K562 (cell line): ENCODE data around the gene SLC48A1. TPM values are rescaled to one million over a fixed set of nuclear protein-coding genes. Genes with fewer than 3 reads are reported as not detected.

Experiments used
- ATAC-seq: fragments of 200-7000 bp; cut with Tn5 transposase; 3 replicates; pipeline ENCODE4 v1.9.1; 2020; ENCODE audit warnings: moderate library complexity
- BruUV-seq: library from RNA; stranded (reverse); fragments of 400-500 nt; replicated peaks from 2 replicates; lab custom pipeline; 2021; lab: Mats Ljungman, UMichigan
- CTCF ChIA-PET: fragments of 300-600 bp; formaldehyde crosslinking; extraction: SDS; loops from one replicate; lab custom pipeline; 2021; ENCODE audit warnings: low intra/inter-chr PET ratio; lab: Yijun Ruan, JAX
- POLR2A ChIA-PET: fragments of 300-600, 350-650 bp; sonication (Branson Sonifier 250); formaldehyde crosslinking; extraction: SDS; loops from one replicate; lab custom pipeline; 2021; ENCODE audit warnings: antibody characterized with exemption, inconsistent platforms; lab: Yijun Ruan, JAX
- DNase-seq, 4 experiments: peaks; one replicate each; pipeline versions ENCODE4 v3.0.0 to v3.0.0-alpha.2; 2011 to 2018; ENCODE audit warnings: low spot score in 3 of 4, mixed read lengths in 3 of 4; ENCODE audit errors: extremely low read depth in 1 of 4
- FAIRE-seq: peaks from 2 replicates; lab custom pipeline; 2011; peaks lifted over from hg19 to GRCh38; lab: Jason Lieb, UNC
- H2AFZ ChIP-seq: 2 replicates; pipeline ENCODE4 v1.6.0; 2011; ENCODE audit warnings: low read depth, low read length, control low read depth, inconsistent platforms
- H3K27ac ChIP-seq: fragments of 200-600 bp; 3 replicates; pipeline ENCODE4 v1.8.0; 2011; ENCODE audit warnings: low read depth, mild to moderate bottlenecking, control low read depth, inconsistent platforms, low read length, moderate library complexity, mixed read lengths; ENCODE audit errors: extremely low read depth
- H3K27me3 ChIP-seq, 2 experiments: fragments of 300-600 bp in 1 of 2; 2 replicates in 1 of 2; 3 replicates in 1 of 2; pipeline versions ENCODE4 v1.6.0 to v1.8.0; 2011; ENCODE audit warnings: inconsistent platforms in 2 of 2, low read length in 2 of 2, mild to moderate bottlenecking in 1 of 2, mixed read lengths in 1 of 2, moderate library complexity in 1 of 2; ENCODE audit not compliant: control insufficient read depth in 2 of 2, insufficient read depth in 2 of 2
- H3K36me3 ChIP-seq: fragments of 300-600 bp; 3 replicates; pipeline ENCODE4 v1.8.0; 2011; ENCODE audit warnings: mild to moderate bottlenecking, low read length, inconsistent platforms; ENCODE audit not compliant: control insufficient read depth, insufficient read depth
- H3K4me1 ChIP-seq, 2 experiments: fragments of 200-600 bp in 1 of 2; replicated peaks in 1 of 2; 2 replicates in 1 of 2; 3 replicates in 1 of 2; pipeline versions ENCODE4 v1.5.1 to v1.8.0; 2011; ENCODE audit warnings: inconsistent platforms in 2 of 2, low read length in 2 of 2, mild to moderate bottlenecking in 1 of 2, mixed read lengths in 1 of 2, moderate library complexity in 1 of 2; ENCODE audit not compliant: control insufficient read depth in 2 of 2, insufficient read depth in 2 of 2
- H3K4me2 ChIP-seq: 2 replicates; pipeline ENCODE4 v1.6.1; 2011; ENCODE audit warnings: low read length, control low read depth, inconsistent platforms, mixed read lengths; ENCODE audit not compliant: insufficient read depth
- H3K4me3 ChIP-seq: fragments of 200-600 bp; sonication (generic), shearing (Covaris generic); 2 replicates; pipeline ENCODE4 v1.5.1; 2016; ENCODE audit warnings: control low read depth, inconsistent platforms
- H3K79me2 ChIP-seq: fragments of 200-600 bp; 3 replicates; pipeline ENCODE4 v1.8.0; 2011; ENCODE audit warnings: low read length, inconsistent platforms; ENCODE audit not compliant: control insufficient read depth, insufficient read depth
- H3K9ac ChIP-seq, 2 experiments: 2 replicates each; pipeline versions ENCODE4 v1.6.0 to v1.6.1; 2011; ENCODE audit warnings: low read depth in 2 of 2, low read length in 2 of 2, control low read depth in 1 of 2, inconsistent platforms in 1 of 2, mild to moderate bottlenecking in 1 of 2, mixed read lengths in 1 of 2; ENCODE audit not compliant: insufficient read depth in 1 of 2
- H3K9me1 ChIP-seq: one replicate; pipeline ENCODE4 v1.6.0; 2011; ENCODE audit warnings: inconsistent platforms, mild to moderate bottlenecking, low read length, moderate library complexity; ENCODE audit not compliant: control insufficient read depth, insufficient read depth
- H3K9me3 ChIP-seq: replicated peaks from 2 replicates; pipeline ENCODE4 v1.5.1; 2011; ENCODE audit warnings: low read depth, low read length, inconsistent platforms; ENCODE audit not compliant: control insufficient read depth, insufficient read depth
- H4K20me1 ChIP-seq: replicated peaks from 2 replicates; pipeline ENCODE4 v1.6.1; 2011; ENCODE audit warnings: low read length, inconsistent platforms, mixed read lengths; ENCODE audit not compliant: control insufficient read depth, insufficient read depth
- BMI1 ChIP-seq: fragments of 150-350 bp; IDR thresholded peaks from 2 replicates; pipeline ENCODE4 v1.6.1; 2014; ENCODE audit warnings: low read length
- CXXC5 ChIP-seq: fragments of 250-450 bp; sonication (Bioruptor Pico); IDR thresholded peaks from 2 replicates; pipeline ENCODE4 v1.8.0; 2022; ENCODE audit warnings: inconsistent platforms, mild to moderate bottlenecking, moderate library complexity
- HDGF ChIP-seq: fragments of 450-650 bp; IDR thresholded peaks from 2 replicates; pipeline ENCODE4 v1.6.1; 2016
- MAFF ChIP-seq: IDR thresholded peaks from 2 replicates; pipeline ENCODE4 v1.6.1; 2012; ENCODE audit warnings: low read length, improper control_type of control experiment
- MCM2 ChIP-seq: fragments of 450-650 bp; IDR thresholded peaks from 2 replicates; pipeline ENCODE4 v1.6.1; 2017; ENCODE audit warnings: low read depth, mild to moderate bottlenecking
- PRMT5 ChIP-seq: sonication (generic); formaldehyde crosslinking; IDR thresholded peaks from 2 replicates; pipeline ENCODE4 v1.5.0; 2020; ENCODE audit warnings: missing genetic modification reagents
- RBM15 ChIP-seq: fragments of 200-400 bp; formaldehyde crosslinking; IDR thresholded peaks from 2 replicates; pipeline ENCODE4 v1.6.1; 2018; ENCODE audit warnings: mild to moderate bottlenecking, low read length, moderate library complexity; ENCODE audit not compliant: insufficient read depth
- TCF7 ChIP-seq: sonication (generic); IDR thresholded peaks from 2 replicates; pipeline ENCODE4 v1.6.1; 2016; ENCODE audit warnings: antibody characterized with exemption, borderline replicate concordance
- ZNF143 ChIP-seq: sonication (generic); formaldehyde crosslinking; IDR thresholded peaks from 2 replicates; pipeline ENCODE4 v1.9.0; 2022; ENCODE audit warnings: mild to moderate bottlenecking, missing genetic modification reagents
- ZNF280B ChIP-seq: fragments of 250-450 bp; sonication (Bioruptor Pico); IDR thresholded peaks from 2 replicates; pipeline ENCODE4 v1.5.1; 2021; ENCODE audit warnings: mild to moderate bottlenecking
- ZNF354B ChIP-seq: fragments of 250-450 bp; sonication (Bioruptor Pico); IDR thresholded peaks from 2 replicates; pipeline ENCODE4 v1.4.0; 2020
- ZNF408 ChIP-seq: fragments of 250-450 bp; sonication (Bioruptor Pico); IDR thresholded peaks from 2 replicates; pipeline ENCODE4 v1.4.0; 2020; ENCODE audit warnings: low read depth, mild to moderate bottlenecking, moderate library complexity
- ZNF584 ChIP-seq: fragments of 200-800 bp; sonication (Bioruptor generic); IDR thresholded peaks from 2 replicates; pipeline ENCODE4 v1.6.1; 2016; ENCODE audit warnings: low read depth, mild to moderate bottlenecking, missing genetic modification characterization, missing compliant biosample characterization
- WGBS: fragments of 100-300 bp; shearing (Covaris generic); methylation state at CpG from one replicate; pipeline ENCODE4 v1.1.6; 2016; ENCODE audit warnings: low coverage, mixed read lengths; ENCODE audit not compliant: insufficient coverage; ENCODE audit errors: missing lambda C conversion rate; 5-methylcytosine and 5-hydroxymethylcytosine counted together
- in situ Hi-C: fragments of 300-500 bp; cut with MboI; formaldehyde crosslinking; loops from 4 replicates; pipeline ENCODE4 v1.15.0; 2018; ENCODE audit warnings: inconsistent platforms, mixed read lengths
- intact Hi-C: fragments of 100-400 bp; cut with micrococcal nuclease; formaldehyde crosslinking; loops from 2 replicates; pipeline ENCODE4 v1.14.2; 2022
- polyA plus RNA-seq, 8 experiments: library from polyadenylated mRNA; depleted of rRNA in 4 of 8; stranded (reverse) in 5 of 8; unstranded in 3 of 8; fragments of >200 nt; fragmentation: Nextera tagmentation in 2 of 8; fragmentation: Illumina TruSeq in 1 of 8; extraction: Ambion mirVana in 2 of 8; extraction: Trizol in 1 of 8; gene quantifications; 2 replicates each; pipeline versions ENCODE4 v1.2.1 to v1.2.3, GENCODE V29; 2011 to 2014; ENCODE audit warnings: inconsistent platforms in 1 of 8, missing spikeins in 1 of 8
- total RNA-seq, 7 experiments: library from RNA; depleted of rRNA in 6 of 7; stranded (reverse); fragments of >200 nt in 6 of 7; fragmentation: Illumina TruSeq in 2 of 7; extraction: Trizol in 2 of 7; gene quantifications; 2 replicates each; pipeline versions ENCODE4 v1.2.1 to v1.2.3, GENCODE V29; 2011 to 2021; ENCODE audit warnings: low replicate concordance in 1 of 7
- TF ChIP-seq, protein P1 (sequence below): fragments of 450-650 bp; formaldehyde crosslinking; IDR thresholded peaks from 2 replicates; pipeline ENCODE4 v1.4.0; 2020; ENCODE audit warnings: mild to moderate bottlenecking, moderate library complexity
- TF ChIP-seq, protein P2 (sequence below): sonication (generic); formaldehyde crosslinking; IDR thresholded peaks from 2 replicates; pipeline ENCODE4 v1.8.0; 2022; ENCODE audit warnings: mild to moderate bottlenecking, low read depth, missing genetic modification reagents
- TF ChIP-seq, protein P3 (sequence below): fragments of 450-650 bp; formaldehyde crosslinking; conservative IDR thresholded peaks from 2 replicates; pipeline ENCODE4 v1.4.0; 2022; ENCODE audit warnings: mild to moderate bottlenecking, missing genetic modification characterization

The SLC48A1 gene
- total and polyA plus RNA-seq, 9 of the 15 experiments (the other 6 are each of a cell fraction or from before 2014, with no cell fraction given): 10.7 to 37.5 (median 18.7) TPM

DNA sequence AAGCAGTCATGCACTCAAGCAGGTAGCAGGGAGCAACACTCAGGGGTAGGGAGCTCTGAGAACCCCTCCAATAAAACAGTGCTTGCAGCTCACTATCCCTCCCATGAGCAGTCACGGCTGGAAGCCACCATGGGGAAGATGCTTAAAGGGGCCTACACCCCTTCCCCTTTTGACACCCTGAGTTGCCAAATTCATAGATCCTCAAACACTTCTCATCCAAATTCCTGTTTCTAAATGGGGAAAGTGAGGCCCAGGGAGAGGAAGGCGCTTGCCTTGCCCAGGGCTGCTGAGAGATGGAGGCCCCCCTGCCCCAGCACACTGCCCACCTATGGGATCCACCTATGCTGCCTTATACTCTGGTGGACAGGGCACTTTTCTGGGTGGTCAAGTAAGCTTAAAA is 40.5 kb upstream of the SLC48A1 start:
- no peaks in the 10 kb centered on the region for H3K9me1 ChIP-seq
- peaks cover 2% of the 10 kb centered on the region; the same call in 1 of the 2 replicates for H4K20me1 ChIP-seq
- no TSS peak for BruUV-seq
- DNase-seq: no peak
- in situ Hi-C loops (no loop called here), intact Hi-C loops (no loop called here)
- H3K9me3 ChIP-seq: no peaks in the 10 kb centered on the region
- ATAC-seq: no peak
- H3K4me2 ChIP-seq: no peak overlapping the region
- ChIA-PET POLR2A (interaction anchor here (0.6 to 3.0 kb wide), 7 partner anchors 9 to 101 kb away, joined by 3 to 8 read pairs (median 4); partner anchors contain the start of genes RAPGEF3, RPAP3 and SLC48A1), CTCF (no interaction called here)
- H3K4me3 ChIP-seq: no peak overlapping the region
- 28% methylated on average over 2 of the region's 2 CpGs for WGBS
- no peak for FAIRE-seq
- no peaks in the 10 kb centered on the region for H3K27me3 ChIP-seq
- no peak overlapping the region for H3K27ac ChIP-seq
- no peaks in the 10 kb centered on the region for H3K79me2 ChIP-seq
- no peak overlapping the region for H3K9ac ChIP-seq
- H3K36me3 ChIP-seq: no peaks in the 10 kb centered on the region
- peaks cover 17 to 31% of the 10 kb centered on the region in 2 experiments for H3K4me1 ChIP-seq
- no peak overlapping the region for H2AFZ ChIP-seq
- no peak for TF ChIP-seq HDGF
- TF ChIP-seq, protein P1, sequence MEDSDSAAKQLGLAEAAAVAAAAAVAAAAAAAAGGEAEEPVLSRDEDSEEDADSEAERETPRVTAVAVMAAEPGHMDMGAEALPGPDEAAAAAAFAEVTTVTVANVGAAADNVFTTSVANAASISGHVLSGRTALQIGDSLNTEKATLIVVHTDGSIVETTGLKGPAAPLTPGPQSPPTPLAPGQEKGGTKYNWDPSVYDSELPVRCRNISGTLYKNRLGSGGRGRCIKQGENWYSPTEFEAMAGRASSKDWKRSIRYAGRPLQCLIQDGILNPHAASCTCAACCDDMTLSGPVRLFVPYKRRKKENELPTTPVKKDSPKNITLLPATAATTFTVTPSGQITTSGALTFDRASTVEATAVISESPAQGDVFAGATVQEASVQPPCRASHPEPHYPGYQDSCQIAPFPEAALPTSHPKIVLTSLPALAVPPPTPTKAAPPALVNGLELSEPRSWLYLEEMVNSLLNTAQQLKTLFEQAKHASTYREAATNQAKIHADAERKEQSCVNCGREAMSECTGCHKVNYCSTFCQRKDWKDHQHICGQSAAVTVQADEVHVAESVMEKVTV (CRISPR knock-in tag): no peak
- TF ChIP-seq ZNF143 (CRISPR knock-in tag): no peak
- no peak for TF ChIP-seq TCF7
- no peak for TF ChIP-seq ZNF354B (CRISPR knock-in tag)
- TF ChIP-seq BMI1: no peak
- no peak for TF ChIP-seq PRMT5 (CRISPR knock-in tag)
- no peak for TF ChIP-seq CXXC5 (CRISPR knock-in tag)
- no peak for TF ChIP-seq RBM15
- TF ChIP-seq ZNF280B: no peak
- no peak for TF ChIP-seq ZNF408 (CRISPR knock-in tag)
- no peak for TF ChIP-seq ZNF584 (CRISPR knock-in tag)
- no peak for TF ChIP-seq MCM2
- no peak for TF ChIP-seq MAFF
- TF ChIP-seq, protein P2, sequence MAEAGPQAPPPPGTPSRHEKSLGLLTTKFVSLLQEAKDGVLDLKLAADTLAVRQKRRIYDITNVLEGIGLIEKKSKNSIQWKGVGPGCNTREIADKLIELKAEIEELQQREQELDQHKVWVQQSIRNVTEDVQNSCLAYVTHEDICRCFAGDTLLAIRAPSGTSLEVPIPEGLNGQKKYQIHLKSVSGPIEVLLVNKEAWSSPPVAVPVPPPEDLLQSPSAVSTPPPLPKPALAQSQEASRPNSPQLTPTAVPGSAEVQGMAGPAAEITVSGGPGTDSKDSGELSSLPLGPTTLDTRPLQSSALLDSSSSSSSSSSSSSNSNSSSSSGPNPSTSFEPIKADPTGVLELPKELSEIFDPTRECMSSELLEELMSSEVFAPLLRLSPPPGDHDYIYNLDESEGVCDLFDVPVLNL (CRISPR knock-in tag): no peak
- TF ChIP-seq, protein P3, sequence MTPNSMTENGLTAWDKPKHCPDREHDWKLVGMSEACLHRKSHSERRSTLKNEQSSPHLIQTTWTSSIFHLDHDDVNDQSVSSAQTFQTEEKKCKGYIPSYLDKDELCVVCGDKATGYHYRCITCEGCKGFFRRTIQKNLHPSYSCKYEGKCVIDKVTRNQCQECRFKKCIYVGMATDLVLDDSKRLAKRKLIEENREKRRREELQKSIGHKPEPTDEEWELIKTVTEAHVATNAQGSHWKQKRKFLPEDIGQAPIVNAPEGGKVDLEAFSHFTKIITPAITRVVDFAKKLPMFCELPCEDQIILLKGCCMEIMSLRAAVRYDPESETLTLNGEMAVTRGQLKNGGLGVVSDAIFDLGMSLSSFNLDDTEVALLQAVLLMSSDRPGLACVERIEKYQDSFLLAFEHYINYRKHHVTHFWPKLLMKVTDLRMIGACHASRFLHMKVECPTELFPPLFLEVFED (CRISPR knock-in tag): no peak
